ENCODE results near the gene EXOC3L2. TPM values are rescaled to one million over a fixed set of nuclear protein-coding genes. Genes with fewer than 3 reads are reported as not detected.
A peak's percentile ranks its signal among the peaks of the same experiment; 100 is the strongest.

EXOC3L2 gene
- total and polyA plus RNA-seq, 2 donors (not counting 3 experiments of a cell fraction or from before 2014, with no cell fraction given): 0.66 to 1.8 TPM

- Histone ChIP-seq H3K79me2 (ENCODE audit: control insufficient read depth, insufficient read depth, low read length) (no peaks in the 10 kb centered on the region), H3K27me3 (ENCODE audit: control insufficient read depth in 2 of 2, insufficient read depth in 2 of 2, low read length in 2 of 2) (no peaks in the 10 kb centered on the region), H3K9me1 (replicated peaks; ENCODE audit: control insufficient read depth, extremely low read depth, insufficient read depth, low read length) (no peaks in the 10 kb centered on the region), H3K27ac (ENCODE audit: insufficient read depth, low read depth, low read length) (no peak overlapping the region), H3K9me3 (replicated peaks; ENCODE audit: control insufficient read depth, insufficient read depth, low read length) (no peaks in the 10 kb centered on the region), H3K4me3 (replicated peaks in 1 of 3; ENCODE audit: insufficient read depth in 1 of 3, low read depth in 1 of 3, low read length in 3 of 3) (no peak overlapping the region), H3K36me3 (ENCODE audit: control insufficient read depth in 2 of 2, extremely low read depth in 1 of 2, insufficient read depth in 2 of 2, low read length in 2 of 2) (no peaks in the 10 kb centered on the region), H3K4me1 (ENCODE audit: control insufficient read depth, extremely low read depth, insufficient read depth, low read length) (peaks cover 8% of the 10 kb centered on the region), H4K20me1 (replicated peaks; ENCODE audit: control insufficient read depth, extremely low read depth, insufficient read depth, low read length) (no peaks in the 10 kb centered on the region), H2AFZ (ENCODE audit: low read depth, low read length) (peak overlapping the region; percentile 9), H3K9ac (replicated peaks; ENCODE audit: extremely low read depth, insufficient read depth, low read length) (no peak overlapping the region), H3K4me2 (ENCODE audit: insufficient read depth, low read length) (no peak overlapping the region)
- dilution Hi-C loops (cut with MboI; ENCODE audit: extremely low pct_ligation_motif_present, low sequenced_read_pairs) (no loop called here), intact Hi-C loops (cut with micrococcal nuclease) (no loop called here)
- TF ChIP-seq CTCF (IDR thresholded peaks at IDR 0.05; ENCODE audit: extremely low read depth in 1 of 2, insufficient read depth in 1 of 2, low read depth in 1 of 2, low read length in 2 of 2) (no peak), MAX (IDR thresholded peaks at IDR 0.05; ENCODE audit: insufficient read depth, insufficient read length) (no peak), MYC (IDR thresholded peaks at IDR 0.05; ENCODE audit: low read depth, low read length) (no peak), POLR2A (IDR thresholded peaks at IDR 0.05; ENCODE audit: low read depth, low read length) (no peak), FOS (IDR thresholded peaks at IDR 0.05; ENCODE audit: borderline replicate concordance, insufficient read depth, low read length) (no peak), GATA2 (IDR thresholded peaks at IDR 0.05; ENCODE audit: insufficient read depth, insufficient read length, low read depth, low read length) (no peak), POLR2AphosphoS5 (IDR thresholded peaks at IDR 0.05; ENCODE audit: insufficient read depth, low read depth, low read length) (no peak), JUN (IDR thresholded peaks at IDR 0.05; ENCODE audit: borderline replicate concordance, insufficient read depth, insufficient read length, low read depth) (no peak), EZH2 (IDR thresholded peaks at IDR 0.05; ENCODE audit: borderline replicate concordance, low read depth, low read length, severe bottlenecking) (no peak)
- ChIA-PET CTCF (interaction anchor here (0.6 kb wide), 1 partner anchor 65 kb away, joined by 3 read pairs; no protein-coding TSS in a partner anchor), POLR2A (no interaction called here)
- DNase-seq (ENCODE audit: low read depth, low spot score) (no peak), FAIRE-seq (peak; percentile 67)
- BruUV-seq (replicated peaks): no TSS peak
Observed at GRCh38 chr19:45235485-45235884, 9.7 kb downstream of the EXOC3L2 start.
